Measurements from ENCODE around the gene PRSS21. TPM values are rescaled to one million over a fixed set of nuclear protein-coding genes. Genes with fewer than 3 reads are reported as not detected.

The PRSS21 gene
- polyA plus RNA-seq, 3 donors: 2.1 to 9.0 (median 3.1) TPM

GRCh38 chr16:2825906-2826305 is 8.9 kb downstream of the PRSS21 start:
- Mint-ChIP-seq H3K4me1 (peaks cover 12% of the 10 kb centered on the region), H3K9me3 (peaks cover 0 to 3% (median 0%) of the 10 kb centered on the region in 7 donors), H3K27ac (peak overlapping the region in 1 of 7 donors; percentile 14), H3K36me3 (no peaks in the 10 kb centered on the region), H3K27me3 (ENCODE audit: low read depth in 3 of 3) (peaks cover 1 to 5% (median 2%) of the 10 kb centered on the region in 3 donors), H3K4me3 (no peak overlapping the region)
- H3K27me3 ChIP-seq (ENCODE audit: control insufficient read depth in 2 of 2, insufficient read depth in 2 of 2, low read length in 2 of 2): no peaks in the 10 kb centered on the region
- 100% methylated on average over 2 of the region's 11 CpGs for WGBS (ENCODE audit: insufficient coverage)
- peaks cover 14 to 18% of the 10 kb centered on the region in 2 donors for H3K4me1 ChIP-seq (ENCODE audit: control insufficient read depth in 1 of 2, insufficient read depth in 2 of 2, low read length in 2 of 2)
- TF ChIP-seq CTCF (IDR thresholded peaks at IDR 0.05): no peak
- no peak overlapping the region for H2AFZ ChIP-seq (ENCODE audit: insufficient read depth, low read depth, low read length, poor library complexity, severe bottlenecking)
- no peak overlapping the region for H3K4me2 ChIP-seq (replicated peaks; ENCODE audit: extremely low read depth, low read length, poor library complexity, severe bottlenecking)
- no peaks in the 10 kb centered on the region for H3K9me3 ChIP-seq (replicated peaks in 1 of 2; ENCODE audit: control insufficient read depth in 1 of 2, insufficient read depth in 1 of 2, low read length in 2 of 2)
- H3K9ac ChIP-seq (ENCODE audit: insufficient read depth, low read length, poor library complexity, severe bottlenecking): no peak overlapping the region
- no peak overlapping the region for H3K4me3 ChIP-seq (replicated peaks in 1 of 3; ENCODE audit: low read depth in 2 of 3, low read length in 3 of 3)
- no peak overlapping the region for H3K27ac ChIP-seq (ENCODE audit: low read depth in 1 of 2, low read length in 2 of 2)
- no peak for DNase-seq
- no peaks in the 10 kb centered on the region for H4K20me1 ChIP-seq (ENCODE audit: insufficient read depth, low read length)
- intact Hi-C loops (cut with micrococcal nuclease): no loop called here
- H3K79me2 ChIP-seq (ENCODE audit: insufficient read depth, low read length): no peaks in the 10 kb centered on the region
- H3K36me3 ChIP-seq (replicated peaks in 1 of 2; ENCODE audit: control insufficient read depth in 1 of 2, insufficient read depth in 2 of 2, low read length in 2 of 2): no peaks in the 10 kb centered on the region

GRCh38 chr16:2826591-2827373 is 9.7 kb downstream of the PRSS21 start:
- Histone ChIP-seq H3K79me2 (ENCODE audit: insufficient read depth, low read length) (no peaks in the 10 kb centered on the region), H3K4me2 (replicated peaks; ENCODE audit: extremely low read depth, low read length, poor library complexity, severe bottlenecking) (no peak overlapping the region), H3K36me3 (replicated peaks in 1 of 2; ENCODE audit: control insufficient read depth in 1 of 2, insufficient read depth in 2 of 2, low read length in 2 of 2) (no peaks in the 10 kb centered on the region), H3K4me3 (replicated peaks in 1 of 3; ENCODE audit: low read depth in 2 of 3, low read length in 3 of 3) (no peak overlapping the region), H3K27ac (ENCODE audit: low read depth in 1 of 2, low read length in 2 of 2) (no peak overlapping the region), H2AFZ (ENCODE audit: insufficient read depth, low read depth, low read length, poor library complexity, severe bottlenecking) (no peak overlapping the region), H4K20me1 (ENCODE audit: insufficient read depth, low read length) (no peaks in the 10 kb centered on the region), H3K9ac (ENCODE audit: insufficient read depth, low read length, poor library complexity, severe bottlenecking) (no peak overlapping the region), H3K9me3 (replicated peaks in 1 of 2; ENCODE audit: control insufficient read depth in 1 of 2, insufficient read depth in 1 of 2, low read length in 2 of 2) (peaks cover 0 to 4% of the 10 kb centered on the region in 2 donors), H3K27me3 (ENCODE audit: control insufficient read depth in 2 of 2, insufficient read depth in 2 of 2, low read length in 2 of 2) (no peaks in the 10 kb centered on the region), H3K4me1 (ENCODE audit: control insufficient read depth in 1 of 2, insufficient read depth in 2 of 2, low read length in 2 of 2) (peaks cover 14 to 18% of the 10 kb centered on the region in 2 donors)
- no peak for DNase-seq
- H3K9me3 Mint-ChIP-seq: peaks cover 0 to 8% (median 1%) of the 10 kb centered on the region in 7 donors
- no peak overlapping the region for H3K27ac Mint-ChIP-seq
- H3K27me3 Mint-ChIP-seq (ENCODE audit: low read depth in 3 of 3): peaks cover 1 to 5% (median 3%) of the 10 kb centered on the region in 3 donors
- no peak overlapping the region for H3K4me3 Mint-ChIP-seq
- TF ChIP-seq CTCF (IDR thresholded peaks at IDR 0.05): no peak
- intact Hi-C loops (cut with micrococcal nuclease): no loop called here
- H3K4me1 Mint-ChIP-seq: peaks cover 12% of the 10 kb centered on the region
- no peaks in the 10 kb centered on the region for H3K36me3 Mint-ChIP-seq
- WGBS (ENCODE audit: insufficient coverage): 92% methylated on average over 15 of the region's 19 CpGs
